HepG2 (cell line): ENCODE measurements around the gene SERTAD3. TPM values are rescaled to one million over a fixed set of nuclear protein-coding genes. Genes with fewer than 3 reads are reported as not detected.

ENCODE experiments used
- CHD4 ChIP-seq: fragments of 200-600 bp; sonication (generic); IDR thresholded peaks from 2 replicates; pipeline ENCODE4 v1.7.0; 2017; ENCODE audit warnings: mild to moderate bottlenecking, low read length, borderline replicate concordance
- DMAP1 ChIP-seq: IDR thresholded peaks from 2 replicates; pipeline ENCODE4 v1.6.1; 2016
- EEA1 ChIP-seq: sonication (generic); formaldehyde crosslinking; IDR thresholded peaks from 2 replicates; pipeline ENCODE4 v1.5.1; 2020; ENCODE audit warnings: mild to moderate bottlenecking, missing genetic modification reagents, borderline replicate concordance
- ELF1 ChIP-seq: sonication (generic); formaldehyde crosslinking; IDR thresholded peaks from 2 replicates; pipeline ENCODE4 v1.4.0; 2020; ENCODE audit warnings: missing genetic modification reagents
- EP300 ChIP-seq, 3 experiments: sonication (generic) in 1 of 3; formaldehyde crosslinking in 1 of 3; IDR thresholded peaks; 2 replicates each; pipeline versions ENCODE4 v1.5.1 to v1.6.1; 2011 to 2020; ENCODE audit warnings: low read depth in 2 of 3, low read length in 2 of 3, borderline replicate concordance in 1 of 3, improper control_type of control experiment in 1 of 3, mild to moderate bottlenecking in 1 of 3, missing genetic modification reagents in 1 of 3, moderate library complexity in 1 of 3
- FOXM1 ChIP-seq: sonication (generic); formaldehyde crosslinking; IDR thresholded peaks from 2 replicates; pipeline ENCODE4 v1.5.0; 2020; ENCODE audit warnings: missing genetic modification reagents
- HBP1 ChIP-seq: IDR thresholded peaks from 2 replicates; pipeline ENCODE4 v1.6.1; 2016; ENCODE audit warnings: low read depth, control low read depth
- HMG20A ChIP-seq: IDR thresholded peaks from 2 replicates; pipeline ENCODE4 v1.6.1; 2016; ENCODE audit warnings: borderline replicate concordance
- KLF12 ChIP-seq: sonication (generic); formaldehyde crosslinking; IDR thresholded peaks from 2 replicates; pipeline ENCODE4 v1.4.0; 2020; ENCODE audit warnings: missing genetic modification reagents, borderline replicate concordance
- KLF6 ChIP-seq: IDR thresholded peaks from 2 replicates; pipeline ENCODE4 v1.8.0; 2016; ENCODE audit warnings: missing biosample characterization, missing genetic modification reagents
- NFIC ChIP-seq: IDR thresholded peaks from 2 replicates; pipeline ENCODE4 v1.6.1; 2012; ENCODE audit warnings: mild to moderate bottlenecking, low read length, inconsistent platforms
- RAD51 ChIP-seq: fragments of 450-650 bp; IDR thresholded peaks from 2 replicates; pipeline ENCODE4 v1.6.1; 2016; ENCODE audit warnings: borderline replicate concordance
- ZBTB34 ChIP-seq: sonication (generic); formaldehyde crosslinking; IDR thresholded peaks from 2 replicates; pipeline ENCODE4 v1.8.0; 2022; ENCODE audit warnings: mild to moderate bottlenecking, missing genetic modification reagents
- polyA plus RNA-seq, 8 experiments: library from polyadenylated mRNA; depleted of rRNA in 3 of 8; stranded (reverse) in 7 of 8; unstranded in 1 of 8; fragments of >200 nt; fragmentation: Illumina TruSeq in 4 of 8; extraction: Trizol in 4 of 8; gene quantifications; 2 replicates each; pipeline versions ENCODE4 v1.2.1 to v1.2.3, GENCODE V29; 2011 to 2016; ENCODE audit warnings: low read depth in 4 of 8, missing spikeins in 1 of 8, mixed read lengths in 1 of 8; ENCODE audit not compliant: insufficient read depth in 1 of 8
- total RNA-seq, 5 experiments: library from RNA; depleted of rRNA; stranded (reverse); fragments of >200 nt; fragmentation: Illumina TruSeq; extraction: Trizol; gene quantifications; 2 replicates each; pipeline ENCODE4 v1.2.3, GENCODE V29; 2016; ENCODE audit warnings: low read depth in 1 of 5
- TF ChIP-seq, protein P1 (sequence below): sonication (generic); formaldehyde crosslinking; IDR thresholded peaks from 2 replicates; pipeline ENCODE4 v1.4.0; 2020; ENCODE audit warnings: mild to moderate bottlenecking, missing genetic modification reagents
- TF ChIP-seq, protein P2 (sequence below): sonication (generic); formaldehyde crosslinking; conservative IDR thresholded peaks from 2 replicates; pipeline ENCODE4 v1.4.0; 2020; ENCODE audit warnings: missing genetic modification reagents
- TF ChIP-seq, protein P3 (sequence below): sonication (generic); formaldehyde crosslinking; IDR thresholded peaks from 2 replicates; pipeline ENCODE4; 2020; ENCODE audit warnings: missing genetic modification reagents, mild to moderate bottlenecking, borderline replicate concordance

Gene SERTAD3
- total and polyA plus RNA-seq, 2 of the 13 experiments (the other 11 are each of a cell fraction or from before 2014, with no cell fraction given), result 9.6 to 16.9 TPM

DNA sequence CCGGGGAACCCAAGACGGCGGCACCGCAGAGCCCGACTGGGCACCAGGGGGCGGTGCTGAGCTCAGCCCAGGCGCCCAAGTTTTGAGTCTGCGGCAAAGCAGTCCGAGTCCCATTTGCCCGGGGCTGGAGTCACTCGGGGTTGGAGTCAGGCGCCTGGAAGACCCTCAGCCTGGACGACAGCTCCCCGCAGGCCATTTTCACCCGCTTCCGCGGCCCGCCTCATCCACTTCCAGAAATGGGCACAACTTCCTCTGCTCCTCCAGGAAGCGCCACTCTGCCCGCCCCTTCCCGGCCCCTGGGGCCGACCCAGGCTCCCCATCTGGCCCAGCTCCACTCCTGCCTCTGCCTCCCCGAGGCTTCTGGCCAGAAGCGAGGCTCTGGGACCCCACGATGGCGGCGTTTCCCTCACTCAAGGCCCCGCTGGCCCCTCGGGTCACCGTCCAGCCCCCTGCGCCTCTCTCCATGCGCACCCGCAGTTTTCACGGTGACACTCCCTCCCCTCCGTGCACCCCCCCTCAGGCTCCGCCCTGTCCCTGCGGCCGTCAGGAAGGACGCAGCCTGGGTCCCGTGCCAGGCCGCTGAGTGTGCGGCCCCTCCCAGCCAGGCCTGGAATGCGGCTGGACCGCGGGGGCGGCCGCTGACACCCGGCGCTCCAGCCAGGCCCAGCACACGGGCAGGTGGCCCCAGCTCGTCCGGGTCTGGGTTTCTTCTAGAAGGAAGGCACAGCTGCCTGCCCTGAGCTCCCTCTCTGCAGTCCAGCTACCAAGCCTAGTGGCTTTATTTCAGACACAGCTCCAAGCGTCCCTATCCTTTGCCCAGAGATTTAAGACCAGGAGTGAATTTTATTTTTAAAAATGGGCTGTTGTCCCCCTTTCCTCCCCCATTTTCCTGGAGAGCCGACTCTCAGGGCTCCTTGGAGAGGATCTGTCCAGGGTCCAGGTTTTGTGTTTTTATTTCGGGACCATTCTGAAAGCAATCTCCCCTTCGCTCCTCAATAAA, 23.1 kb downstream of the SERTAD3 start (continued):
- TF ChIP-seq, protein P1, sequence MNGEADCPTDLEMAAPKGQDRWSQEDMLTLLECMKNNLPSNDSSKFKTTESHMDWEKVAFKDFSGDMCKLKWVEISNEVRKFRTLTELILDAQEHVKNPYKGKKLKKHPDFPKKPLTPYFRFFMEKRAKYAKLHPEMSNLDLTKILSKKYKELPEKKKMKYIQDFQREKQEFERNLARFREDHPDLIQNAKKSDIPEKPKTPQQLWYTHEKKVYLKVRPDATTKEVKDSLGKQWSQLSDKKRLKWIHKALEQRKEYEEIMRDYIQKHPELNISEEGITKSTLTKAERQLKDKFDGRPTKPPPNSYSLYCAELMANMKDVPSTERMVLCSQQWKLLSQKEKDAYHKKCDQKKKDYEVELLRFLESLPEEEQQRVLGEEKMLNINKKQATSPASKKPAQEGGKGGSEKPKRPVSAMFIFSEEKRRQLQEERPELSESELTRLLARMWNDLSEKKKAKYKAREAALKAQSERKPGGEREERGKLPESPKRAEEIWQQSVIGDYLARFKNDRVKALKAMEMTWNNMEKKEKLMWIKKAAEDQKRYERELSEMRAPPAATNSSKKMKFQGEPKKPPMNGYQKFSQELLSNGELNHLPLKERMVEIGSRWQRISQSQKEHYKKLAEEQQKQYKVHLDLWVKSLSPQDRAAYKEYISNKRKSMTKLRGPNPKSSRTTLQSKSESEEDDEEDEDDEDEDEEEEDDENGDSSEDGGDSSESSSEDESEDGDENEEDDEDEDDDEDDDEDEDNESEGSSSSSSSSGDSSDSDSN (CRISPR knock-in tag), result peak; percentile 97
- TF ChIP-seq KLF6 (CRISPR knock-in tag) (peak; percentile 36; the same call in 1 of the 2 replicates), EP300 (IDR thresholded peaks at IDR 0.05; ENCODE audit: low read depth in 2 of 2, low read length in 2 of 2) (0 out of 4 replicates have a peak, but pooled peaks of 1 of the 2 experiments have one; percentile 19), EP300 (CRISPR knock-in tag; IDR thresholded peaks at IDR 0.05; ENCODE audit: borderline replicate concordance) (no peak), KLF12 (peak; percentile 55; the same call in 1 of the 2 replicates), NFIC (no peak), HBP1 (peak; percentile 88), RAD51 (no peak), CHD4 (no peak), HMG20A (CRISPR knock-in tag) (no peak; the same call in 1 of the 2 replicates), ELF1 (peak; percentile 81), EEA1 (CRISPR knock-in tag) (peak; percentile 85; the same call in 1 of the 2 replicates), ZBTB34 (CRISPR knock-in tag) (peak; percentile 50; the same call in 1 of the 2 replicates), FOXM1 (no peak), DMAP1 (CRISPR knock-in tag) (peak; percentile 65; the same call in 1 of the 2 replicates)
- TF ChIP-seq, protein P2, sequence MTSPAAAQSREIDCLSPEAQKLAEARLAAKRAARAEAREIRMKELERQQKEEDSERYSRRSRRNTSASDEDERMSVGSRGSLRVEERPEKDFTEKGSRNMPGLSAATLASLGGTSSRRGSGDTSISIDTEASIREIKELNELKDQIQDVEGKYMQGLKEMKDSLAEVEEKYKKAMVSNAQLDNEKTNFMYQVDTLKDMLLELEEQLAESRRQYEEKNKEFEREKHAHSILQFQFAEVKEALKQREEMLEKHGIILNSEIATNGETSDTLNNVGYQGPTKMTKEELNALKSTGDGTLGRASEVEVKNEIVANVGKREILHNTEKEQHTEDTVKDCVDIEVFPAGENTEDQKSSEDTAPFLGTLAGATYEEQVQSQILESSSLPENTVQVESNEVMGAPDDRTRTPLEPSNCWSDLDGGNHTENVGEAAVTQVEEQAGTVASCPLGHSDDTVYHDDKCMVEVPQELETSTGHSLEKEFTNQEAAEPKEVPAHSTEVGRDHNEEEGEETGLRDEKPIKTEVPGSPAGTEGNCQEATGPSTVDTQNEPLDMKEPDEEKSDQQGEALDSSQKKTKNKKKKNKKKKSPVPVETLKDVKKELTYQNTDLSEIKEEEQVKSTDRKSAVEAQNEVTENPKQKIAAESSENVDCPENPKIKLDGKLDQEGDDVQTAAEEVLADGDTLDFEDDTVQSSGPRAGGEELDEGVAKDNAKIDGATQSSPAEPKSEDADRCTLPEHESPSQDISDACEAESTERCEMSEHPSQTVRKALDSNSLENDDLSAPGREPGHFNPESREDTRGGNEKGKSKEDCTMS (CRISPR knock-in tag), result no peak
- TF ChIP-seq, protein P3, sequence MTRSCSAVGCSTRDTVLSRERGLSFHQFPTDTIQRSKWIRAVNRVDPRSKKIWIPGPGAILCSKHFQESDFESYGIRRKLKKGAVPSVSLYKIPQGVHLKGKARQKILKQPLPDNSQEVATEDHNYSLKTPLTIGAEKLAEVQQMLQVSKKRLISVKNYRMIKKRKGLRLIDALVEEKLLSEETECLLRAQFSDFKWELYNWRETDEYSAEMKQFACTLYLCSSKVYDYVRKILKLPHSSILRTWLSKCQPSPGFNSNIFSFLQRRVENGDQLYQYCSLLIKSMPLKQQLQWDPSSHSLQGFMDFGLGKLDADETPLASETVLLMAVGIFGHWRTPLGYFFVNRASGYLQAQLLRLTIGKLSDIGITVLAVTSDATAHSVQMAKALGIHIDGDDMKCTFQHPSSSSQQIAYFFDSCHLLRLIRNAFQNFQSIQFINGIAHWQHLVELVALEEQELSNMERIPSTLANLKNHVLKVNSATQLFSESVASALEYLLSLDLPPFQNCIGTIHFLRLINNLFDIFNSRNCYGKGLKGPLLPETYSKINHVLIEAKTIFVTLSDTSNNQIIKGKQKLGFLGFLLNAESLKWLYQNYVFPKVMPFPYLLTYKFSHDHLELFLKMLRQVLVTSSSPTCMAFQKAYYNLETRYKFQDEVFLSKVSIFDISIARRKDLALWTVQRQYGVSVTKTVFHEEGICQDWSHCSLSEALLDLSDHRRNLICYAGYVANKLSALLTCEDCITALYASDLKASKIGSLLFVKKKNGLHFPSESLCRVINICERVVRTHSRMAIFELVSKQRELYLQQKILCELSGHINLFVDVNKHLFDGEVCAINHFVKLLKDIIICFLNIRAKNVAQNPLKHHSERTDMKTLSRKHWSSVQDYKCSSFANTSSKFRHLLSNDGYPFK, result peak; percentile 73; the same call in 1 of the 2 replicates
